ENCODE data around the gene STIMATE. TPM values are rescaled to one million over a fixed set of nuclear protein-coding genes. Genes with fewer than 3 reads are reported as not detected.

Gene STIMATE
- total and polyA plus RNA-seq, 10 of the 15 experiments (the other 5 are each of a cell fraction or from before 2014, with no cell fraction given) = 0.24 to 24.1 (median 15.4) TPM

GRCh38 chr3:52873433-52874159 is 23.8 kb downstream of the STIMATE start:
- ChIA-PET SMC1A (ENCODE audit: uncharacterized antibody, unreplicated experiment) (interaction anchor here (1.1 to 1.9 kb wide), 4 partner anchors 19 to 198 kb away, joined by 4 to 15 read pairs (median 5); partner anchors contain the start of gene STIMATE), CTCF (interaction anchor here (1.2 to 2.5 kb wide), 2 partner anchors 20 to 28 kb away, joined by 5 to 16 read pairs; no protein-coding TSS in a partner anchor)
- no peak for FAIRE-seq

More at GRCh38 chr3:52873433-52874159, 23.8 kb downstream of the STIMATE start:
- TF ChIP-seq ZNF622 (IDR thresholded peaks at IDR 0.05) (no peak), CTCF (IDR thresholded peaks at IDR 0.05 in 2 of 3, conservative IDR thresholded peaks at IDR 0.05 in 1 of 3; ENCODE audit: control insufficient read depth in 2 of 3, extremely low read depth in 1 of 3, insufficient read depth in 1 of 3, low read depth in 3 of 3, low read length in 3 of 3) (no peak), NBN (IDR thresholded peaks at IDR 0.05) (no peak), SREBF2 (IDR thresholded peaks at IDR 0.05; ENCODE audit: low read length) (no peak), IRF5 (IDR thresholded peaks at IDR 0.05; ENCODE audit: borderline replicate concordance) (no peak), NRF1 (conservative IDR thresholded peaks at IDR 0.05; ENCODE audit: low read depth, low read length) (no peak), ZNF274 (IDR thresholded peaks at IDR 0.05; ENCODE audit: insufficient read depth, insufficient read length) (no peak), MYC (IDR thresholded peaks at IDR 0.05; ENCODE audit: insufficient read depth, insufficient read length, insufficient replicate concordance, low read length, severe bottlenecking) (no peak), ZNF384 (IDR thresholded peaks at IDR 0.05; ENCODE audit: borderline replicate concordance, low read depth, low read length) (no peak), CBFB (IDR thresholded peaks at IDR 0.05; ENCODE audit: low read depth) (no peak)
- WGBS (ENCODE audit: insufficient coverage, insufficient replicate concordance, low lambda C conversion rate, missing lambda C conversion rate) = 85% methylated on average over 8 of the region's 8 CpGs
- ChIA-PET RAD21 (ENCODE audit: unreplicated experiment) (interaction anchor here (0.9 to 1.6 kb wide), 3 partner anchors 20 to 113 kb away, joined by 3 read pairs; no protein-coding TSS in a partner anchor), POLR2A (interaction anchor here (0.6 kb wide), 1 partner anchor 142 kb away, joined by 3 read pairs; no protein-coding TSS in a partner anchor)
- no peak overlapping the region for H3K4me3 ChIP-seq
- no TSS peak for BruUV-seq (replicated peaks)
- H3K9ac ChIP-seq (ENCODE audit: control insufficient read depth, insufficient read depth, low read length) = no peak overlapping the region
- DNase-seq (ENCODE audit: low read depth, low spot score) = no peak
- H3K4me2 ChIP-seq (ENCODE audit: control insufficient read depth, insufficient read depth) = no peak overlapping the region
- H3K79me2 ChIP-seq (ENCODE audit: control insufficient read depth, insufficient read depth, low read length) = peaks cover 2% of the 10 kb centered on the region; the same call in 1 of the 2 replicates
- H3K4me1 ChIP-seq (ENCODE audit: control insufficient read depth, insufficient read depth, low read length) = peaks cover 7% of the 10 kb centered on the region; the same call in 1 of the 2 replicates
- ATAC-seq = no peak
- H3K9me3 ChIP-seq (replicated peaks; ENCODE audit: control insufficient read depth, insufficient read depth, low read length) = no peaks in the 10 kb centered on the region
- no peak overlapping the region for H3K27ac ChIP-seq (ENCODE audit: control insufficient read depth, insufficient read depth)
- no peaks in the 10 kb centered on the region for H3K27me3 ChIP-seq (replicated peaks in 1 of 2; ENCODE audit: control insufficient read depth in 2 of 2, insufficient read depth in 2 of 2, low read length in 1 of 2)
- H3K36me3 ChIP-seq (ENCODE audit: control insufficient read depth in 2 of 2, insufficient read depth in 2 of 2, low read length in 1 of 2) = peaks cover 1 to 2% of the 10 kb centered on the region in 2 experiments; a peak in 2 of 4 replicates
- H2AFZ ChIP-seq (ENCODE audit: control insufficient read depth, low read depth, low read length) = no peak overlapping the region
- in situ Hi-C loops (cut with MboI) (no loop called here), intact Hi-C loops (cut with micrococcal nuclease; ENCODE audit: unreplicated experiment) (no loop called here)
- H4K20me1 ChIP-seq (ENCODE audit: control insufficient read depth, insufficient read depth) = no peaks in the 10 kb centered on the region

Data from GM12878 (cell line).